GM18519 (cell line): Measurements from ENCODE around the gene GNAQ.

ENCODE experiments used
- ATAC-seq: cut with Tn5 transposase; IDR thresholded peaks from one replicate; pipeline ENCODE4 v1.9.1; 2021; ENCODE audit warnings: mild to moderate bottlenecking, moderate library complexity; ENCODE audit not compliant: unreplicated experiment, low FRiP score

Gene GNAQ

DNA sequence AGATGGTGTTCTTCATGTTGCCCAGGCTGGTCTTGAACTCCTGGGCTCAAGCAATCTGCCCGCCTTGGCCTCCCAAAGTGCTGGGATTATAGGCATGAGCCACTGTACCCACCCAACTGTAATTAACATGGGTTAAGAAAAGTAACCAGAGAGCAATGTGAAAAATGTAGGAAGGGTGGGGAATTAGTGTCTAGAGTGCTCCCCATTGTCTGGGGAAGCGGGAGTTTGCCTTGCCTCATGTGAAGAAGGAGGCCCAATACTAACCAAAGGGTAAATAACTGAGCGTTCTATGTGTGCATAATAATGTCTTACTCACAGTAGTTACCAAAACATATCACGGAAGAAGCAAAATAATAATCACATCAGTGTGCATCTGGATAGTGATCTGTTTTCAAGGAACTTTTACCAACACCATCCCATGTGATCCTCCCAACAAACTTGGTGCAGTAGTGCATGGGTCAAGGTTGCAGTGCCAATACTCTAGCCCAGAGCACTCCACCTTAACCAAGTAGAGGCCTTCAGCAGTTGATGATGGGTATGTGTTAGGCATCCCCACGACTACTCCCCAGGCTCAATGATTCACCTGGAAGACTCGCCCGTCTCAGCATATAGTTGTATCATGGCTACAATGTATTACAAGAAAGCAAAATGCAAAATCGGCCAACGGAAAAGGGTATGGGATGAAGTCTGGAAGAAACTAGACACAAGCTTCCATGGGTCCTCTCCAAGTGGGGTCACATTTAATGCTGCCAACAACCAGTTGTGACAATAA lies 26.2 kb downstream of the GNAQ start:
- ATAC-seq, result no peak

DNA sequence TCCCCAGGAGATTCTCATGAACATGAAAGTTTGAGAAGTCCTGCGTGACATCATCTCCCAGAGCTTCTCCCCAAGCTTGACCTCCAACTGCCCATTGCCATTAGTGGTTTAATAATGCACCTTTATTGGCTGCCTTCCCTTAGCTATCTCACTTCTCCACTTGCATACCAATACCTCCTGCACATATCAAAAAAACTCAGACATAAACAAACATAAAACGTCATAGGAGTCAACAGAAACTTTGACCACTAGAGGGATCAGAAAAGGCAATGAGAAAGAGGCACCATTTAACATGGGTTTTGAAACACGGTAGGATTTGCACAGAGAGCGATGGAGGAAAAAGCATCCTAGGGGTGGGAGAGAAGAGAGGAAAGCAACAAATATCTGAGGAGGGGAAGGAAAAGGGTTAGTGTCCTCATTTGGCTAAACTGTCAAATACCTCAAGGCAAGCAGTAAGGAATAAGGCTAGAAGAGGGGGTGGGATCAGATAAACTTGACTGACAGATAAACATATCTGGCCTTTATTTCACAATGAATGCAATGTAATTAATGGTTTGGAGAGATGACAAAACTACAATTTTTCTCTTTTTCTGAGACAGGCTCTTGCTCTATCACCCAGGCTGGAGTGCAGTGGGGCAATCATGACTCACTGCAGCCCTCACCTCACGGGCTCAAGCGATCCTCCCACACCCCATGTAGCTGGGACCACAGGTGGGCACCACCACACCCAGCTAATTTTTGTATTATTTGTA lies 27.0 kb downstream of the GNAQ start:
- ATAC-seq, result no peak

DNA sequence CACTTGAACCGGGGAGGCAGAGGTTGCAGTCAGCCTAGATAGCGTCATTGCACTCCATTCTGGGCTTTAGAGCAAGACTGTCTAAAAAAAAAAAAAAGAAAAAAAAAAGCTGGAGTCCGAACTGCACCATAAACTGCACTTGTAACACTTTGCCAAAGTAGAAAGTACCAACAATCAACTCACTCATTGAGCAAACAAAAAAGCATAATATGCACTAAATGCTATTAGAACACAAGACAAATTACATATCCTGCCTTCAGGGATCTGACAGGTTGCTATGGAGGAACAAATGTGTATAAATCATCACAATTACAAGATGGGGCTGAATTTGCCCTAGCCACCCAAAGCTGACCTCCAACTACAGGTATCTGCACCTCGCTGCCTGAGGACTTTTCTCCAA lies 27.9 kb downstream of the GNAQ start:
- no peak for ATAC-seq

DNA sequence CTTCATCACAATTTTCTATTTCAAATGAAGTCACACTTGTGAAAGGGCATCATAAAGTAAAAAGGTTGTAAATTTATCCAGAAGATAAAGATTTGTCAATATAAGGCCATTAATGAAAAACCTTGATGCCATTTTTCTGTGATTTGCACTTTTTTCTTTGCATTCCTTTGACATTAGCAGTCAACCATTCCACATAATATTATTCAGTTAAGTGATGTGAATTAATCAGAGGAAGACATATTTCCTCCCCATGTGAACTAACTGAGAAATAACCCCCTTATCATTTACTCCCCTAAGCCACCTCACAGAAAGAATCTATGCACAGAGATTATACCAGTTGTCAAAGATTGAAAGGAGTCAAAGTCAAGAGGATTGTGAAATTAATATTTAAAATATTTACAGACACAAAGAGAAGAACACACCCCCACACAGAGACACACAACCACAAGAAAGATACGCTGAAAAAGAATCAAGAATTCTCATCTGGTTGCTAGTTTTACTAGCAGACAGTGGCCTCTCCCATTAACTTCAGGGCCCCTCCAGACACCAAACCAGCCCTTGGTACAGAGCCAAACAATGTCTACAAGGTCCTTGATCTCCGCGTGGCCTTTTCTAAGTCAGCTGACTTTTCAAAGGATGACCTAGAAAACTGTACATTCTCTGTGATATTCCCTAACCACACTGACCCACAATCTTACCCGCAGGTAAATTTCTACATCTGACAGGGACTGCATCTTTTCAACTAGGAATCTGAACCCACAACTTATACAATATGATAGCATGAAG lies 29.5 kb downstream of the GNAQ start:
- ATAC-seq, result no peak

DNA sequence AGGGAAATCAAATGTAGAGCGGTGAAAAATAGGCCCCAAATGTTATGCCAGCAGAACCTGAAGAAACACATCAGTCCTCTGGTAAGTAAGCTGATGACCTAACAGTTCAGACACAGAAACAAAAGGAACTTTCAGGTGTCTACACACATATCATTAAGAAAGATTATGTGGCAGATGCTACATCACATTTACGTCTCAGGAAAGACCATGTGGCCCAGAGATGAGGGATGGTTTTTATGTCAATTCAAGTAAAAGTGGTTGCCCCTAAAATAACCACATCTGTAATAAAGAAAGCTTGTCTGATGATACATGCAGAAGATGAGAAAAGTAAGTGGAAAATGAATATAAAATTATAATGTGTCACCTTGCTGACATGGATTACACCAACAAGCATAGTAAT lies 31.4 kb downstream of the GNAQ start:
- no peak for ATAC-seq

DNA sequence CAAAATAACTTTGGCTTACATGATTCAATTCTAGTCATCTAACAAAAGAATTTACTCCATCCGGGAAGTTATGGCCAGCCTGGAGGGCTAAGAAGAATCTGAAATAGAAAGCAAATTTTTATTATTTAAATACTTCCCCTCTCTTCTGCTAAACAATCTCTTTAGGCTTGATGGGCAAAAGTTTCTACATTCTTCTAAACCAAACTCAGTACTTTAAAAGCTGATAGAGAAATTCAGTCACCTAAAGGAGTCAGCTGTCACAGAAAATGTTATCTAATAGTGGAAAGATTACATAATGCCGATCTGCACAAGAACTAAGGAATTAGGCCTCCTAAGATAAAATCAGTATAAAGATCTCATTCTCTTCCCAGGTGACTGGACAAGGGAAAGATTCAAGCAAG lies 32.4 kb downstream of the GNAQ start:
- ATAC-seq, result no peak

DNA sequence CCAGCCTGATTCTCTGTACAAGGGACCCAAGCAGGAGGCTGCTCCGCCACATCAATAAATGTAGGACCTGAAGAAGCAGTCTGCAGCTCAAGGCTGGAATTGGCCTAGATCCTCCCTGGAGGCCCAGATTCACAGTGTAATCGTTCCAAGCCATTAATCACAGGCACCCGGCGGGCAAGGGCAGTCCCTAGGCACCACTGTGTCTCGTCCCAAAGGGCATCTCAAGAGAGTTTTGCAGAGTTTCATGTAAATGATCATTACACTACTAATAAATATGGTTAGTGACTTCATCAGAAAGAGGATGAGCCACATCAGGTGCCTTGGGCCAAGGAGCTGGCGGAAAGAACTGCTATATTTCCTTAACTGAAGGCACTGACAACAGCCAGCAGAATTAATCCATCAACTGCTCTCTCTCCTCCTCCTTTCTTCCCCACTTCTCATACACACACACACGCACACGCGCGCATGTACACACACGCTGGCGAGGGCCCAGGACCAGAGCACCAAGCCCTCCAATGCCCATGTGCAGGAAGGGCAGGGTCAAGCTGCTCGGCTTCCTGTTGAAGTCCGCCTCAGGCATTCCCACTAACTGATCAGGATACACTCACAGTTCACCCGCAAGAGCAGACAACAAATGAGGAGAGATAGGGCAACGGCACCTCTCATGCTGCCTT lies 33.9 kb downstream of the GNAQ start:
- ATAC-seq, result no peak

DNA sequence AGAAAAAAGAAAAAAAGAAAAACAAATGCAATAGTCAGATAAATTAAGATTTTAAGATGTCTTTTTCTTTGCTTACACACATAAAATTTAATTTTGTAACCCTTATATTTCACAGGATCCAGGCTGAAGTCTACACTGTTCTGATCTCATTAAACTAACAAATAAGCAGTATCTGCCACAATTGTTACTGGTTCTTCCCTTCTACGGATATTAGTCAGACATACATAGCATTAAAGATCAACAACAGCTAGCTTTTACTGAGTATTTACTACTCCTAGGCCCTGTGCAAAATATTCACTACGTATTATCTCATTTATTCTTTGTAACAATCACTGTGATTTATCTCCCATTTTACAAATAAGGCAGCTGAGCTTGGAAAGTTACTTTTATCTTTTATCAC lies 34.9 kb downstream of the GNAQ start:
- no peak for ATAC-seq

DNA sequence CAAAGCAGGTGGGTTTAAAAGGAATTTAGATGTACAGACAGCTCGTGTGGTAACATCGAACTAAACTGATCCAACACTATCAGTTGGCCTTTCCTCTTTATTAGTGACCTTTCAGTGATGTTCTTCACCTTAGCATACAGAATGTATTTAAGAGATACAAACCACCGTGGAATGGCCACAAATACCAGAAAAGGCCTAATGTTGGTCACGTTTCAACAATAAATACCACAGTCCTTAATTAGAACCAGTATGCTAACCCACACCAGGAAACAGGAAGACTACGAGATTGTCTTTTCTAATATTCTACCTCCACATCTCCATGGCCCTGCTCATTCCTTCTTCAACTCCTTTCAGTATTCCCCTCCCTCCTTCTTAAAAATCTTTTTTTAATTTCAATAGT lies 40.4 kb downstream of the GNAQ start:
- no peak for ATAC-seq

DNA sequence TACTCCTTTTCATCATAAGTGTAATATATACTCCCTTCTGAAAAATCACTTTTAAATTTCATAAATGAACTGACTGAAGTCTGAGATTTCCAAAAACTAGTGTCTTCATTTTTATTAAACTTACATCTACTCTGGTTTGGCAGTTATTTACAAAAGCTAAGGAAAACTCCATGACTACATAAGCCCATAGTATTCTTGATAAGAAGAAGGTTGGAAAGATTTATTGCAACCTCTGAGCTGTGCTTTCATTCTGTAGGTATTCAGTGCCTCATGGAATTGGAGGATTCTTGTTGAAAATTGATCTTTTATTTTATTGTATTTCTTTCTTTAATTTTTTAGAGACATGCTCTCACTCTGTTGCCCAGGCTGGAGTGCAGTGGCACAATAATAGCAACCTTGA lies 41.7 kb downstream of the GNAQ start:
- no peak for ATAC-seq

DNA sequence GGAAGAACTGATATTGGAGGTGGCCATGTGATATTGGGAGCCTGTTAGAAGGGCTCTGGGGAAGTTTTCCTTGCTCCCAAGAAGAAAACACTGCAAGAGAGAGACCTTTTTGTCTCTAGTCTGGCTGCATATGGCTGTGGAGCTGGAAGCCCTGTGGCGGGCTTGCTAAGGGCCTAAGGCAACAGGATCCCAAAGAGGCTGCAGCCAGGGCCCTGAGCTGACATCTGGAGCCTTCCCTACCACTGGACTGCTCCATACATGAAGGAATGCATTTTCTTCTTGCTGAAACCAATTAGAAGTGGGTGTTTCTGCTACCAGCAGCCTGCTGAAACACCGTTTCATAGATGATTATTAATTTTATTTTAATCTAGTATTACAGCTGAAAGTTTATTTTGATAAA lies 42.2 kb downstream of the GNAQ start:
- no peak for ATAC-seq

DNA sequence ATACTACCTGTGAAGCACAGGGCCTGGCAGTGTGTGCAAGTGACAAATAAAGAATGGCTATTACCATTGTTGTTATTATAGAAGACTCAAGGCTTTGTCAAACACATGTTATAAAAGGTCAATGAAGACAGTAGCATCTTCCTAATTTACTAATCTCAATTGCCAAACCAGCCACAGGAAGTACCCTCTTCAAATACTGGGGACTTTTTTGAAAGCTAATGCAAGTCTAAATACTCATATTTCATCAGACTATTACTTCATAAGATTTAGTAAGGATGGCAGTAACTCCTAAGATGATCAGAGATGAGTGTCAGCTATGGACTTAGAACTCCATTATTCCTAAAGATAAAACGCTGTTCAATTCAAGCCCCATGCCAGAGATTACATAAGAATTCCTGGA lies 43.0 kb downstream of the GNAQ start:
- no peak for ATAC-seq

DNA sequence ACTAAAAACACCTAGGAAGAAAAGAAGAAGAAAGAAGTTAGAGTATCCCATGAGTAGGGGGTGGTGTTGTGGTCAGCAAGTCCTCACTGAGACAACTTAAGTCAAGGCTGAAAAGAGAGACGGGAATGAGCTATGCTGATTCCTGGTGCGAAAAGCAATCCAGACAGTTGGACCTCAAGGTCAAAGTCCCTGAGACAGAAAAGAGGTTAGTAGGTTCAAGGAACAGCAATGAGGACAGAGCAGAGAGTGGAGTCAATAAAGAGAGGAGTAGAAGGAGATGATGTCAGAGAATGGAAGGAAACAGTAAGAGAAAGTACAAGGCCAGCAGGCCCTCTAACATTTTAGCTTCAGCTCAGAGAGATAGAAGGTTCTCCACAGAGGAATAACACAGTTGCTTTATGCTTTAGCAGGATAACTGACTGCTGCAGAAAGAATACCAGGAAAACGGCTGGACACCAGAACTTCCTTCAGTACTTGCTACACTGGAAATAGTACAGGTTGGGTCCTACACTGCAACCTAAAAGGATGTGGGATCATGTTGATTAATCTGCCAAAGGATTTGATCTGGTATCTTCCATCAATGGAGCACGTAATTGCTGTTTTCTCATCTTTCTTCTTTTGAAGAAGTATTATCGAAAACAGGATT lies 43.6 kb downstream of the GNAQ start:
- ATAC-seq, result no peak

DNA sequence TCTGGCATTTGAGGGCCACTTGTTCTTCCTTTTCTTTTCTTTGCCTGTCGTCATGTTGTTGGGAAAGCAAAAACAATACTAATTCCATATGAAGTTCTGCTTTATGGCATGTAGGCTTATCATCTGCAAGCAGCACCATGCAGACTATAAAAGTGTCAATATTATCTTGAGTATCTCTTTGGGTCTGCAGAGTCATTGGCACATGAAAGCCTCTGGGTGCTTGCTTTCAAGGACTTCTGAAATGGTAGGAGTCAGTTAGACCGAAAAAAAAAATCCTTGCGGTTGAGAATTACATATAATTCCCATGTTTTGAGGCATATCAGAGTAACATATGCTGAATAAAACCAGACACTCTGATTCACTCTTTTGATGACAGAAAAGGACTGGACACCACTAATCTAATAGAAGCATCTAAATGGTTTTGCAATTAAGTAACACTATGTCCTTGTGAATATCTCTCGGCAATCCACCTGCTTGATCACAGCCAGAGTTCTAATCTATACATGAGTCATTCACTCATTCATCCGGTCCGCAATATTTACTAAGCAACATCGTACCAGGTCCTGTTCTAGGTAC lies 44.4 kb downstream of the GNAQ start:
- ATAC-seq, result no peak

DNA sequence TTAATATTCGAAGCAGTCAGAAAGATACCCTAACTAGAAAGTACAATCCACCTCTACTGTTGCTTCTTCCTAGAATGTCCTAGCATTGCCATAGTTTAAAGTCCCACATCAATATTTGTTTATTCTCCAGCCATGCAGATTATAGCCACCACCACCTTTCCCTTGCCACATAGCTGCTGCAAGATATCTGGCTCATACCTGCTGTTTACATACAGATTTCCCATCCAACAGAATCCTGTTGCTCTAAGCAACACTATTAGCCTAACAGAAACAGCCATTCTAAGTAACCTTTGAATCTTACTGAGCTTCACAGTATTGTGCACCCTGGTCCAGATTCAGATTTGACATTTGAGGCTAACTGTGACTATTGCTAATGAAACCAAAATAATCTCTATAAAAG lies 45.6 kb downstream of the GNAQ start:
- ATAC-seq, result no peak

DNA sequence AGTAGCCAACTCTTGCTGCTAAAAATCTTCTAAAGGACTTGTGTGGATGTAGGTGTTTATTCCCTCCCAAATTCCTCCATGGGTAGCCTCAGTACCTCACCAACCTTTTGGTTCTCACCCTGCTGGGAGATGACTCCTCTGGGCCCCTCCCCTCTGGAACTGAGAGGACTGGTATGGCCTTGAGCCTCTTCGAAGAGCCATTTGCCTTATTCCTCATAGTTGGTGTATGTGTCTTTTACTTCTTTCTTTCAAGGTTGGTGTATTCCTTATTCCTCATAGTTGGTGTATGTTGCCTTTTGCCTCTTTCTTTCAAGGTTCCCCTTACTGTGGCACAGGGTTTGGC lies 48.3 kb downstream of the GNAQ start:
- ATAC-seq, result no peak

DNA sequence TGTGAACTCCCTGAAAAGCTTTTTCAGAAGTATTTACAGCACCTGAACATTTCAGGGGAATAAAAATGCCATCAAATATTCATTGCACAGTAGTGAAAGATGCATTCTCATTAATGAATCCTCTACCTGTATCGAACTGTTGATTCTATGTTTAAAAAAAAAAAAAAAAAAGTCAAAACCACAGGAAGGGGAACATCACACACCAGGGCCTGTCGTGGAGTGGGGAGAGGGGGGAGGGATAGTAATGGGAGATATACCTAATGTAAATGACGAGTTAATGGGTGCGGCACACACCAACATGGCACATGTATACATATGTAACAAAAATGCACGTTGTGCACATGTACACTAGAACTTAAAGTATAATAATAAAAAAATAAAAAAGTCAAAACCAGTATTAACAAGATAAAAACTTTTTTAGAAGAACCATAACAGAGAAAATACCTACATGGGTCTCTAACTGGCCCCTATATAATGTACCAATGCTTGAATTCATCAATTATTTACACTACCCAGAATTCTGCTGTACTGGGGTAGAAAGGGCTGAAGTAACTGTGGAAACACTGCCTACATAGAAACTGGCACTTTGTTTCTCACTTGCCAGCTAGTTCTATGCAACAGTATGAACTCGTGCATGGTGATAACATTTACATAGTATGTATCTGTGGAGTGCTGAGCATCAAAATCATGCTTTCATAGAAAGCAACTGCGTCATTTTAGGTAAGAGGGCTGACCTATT lies 48.9 kb downstream of the GNAQ start:
- ATAC-seq, result no peak

DNA sequence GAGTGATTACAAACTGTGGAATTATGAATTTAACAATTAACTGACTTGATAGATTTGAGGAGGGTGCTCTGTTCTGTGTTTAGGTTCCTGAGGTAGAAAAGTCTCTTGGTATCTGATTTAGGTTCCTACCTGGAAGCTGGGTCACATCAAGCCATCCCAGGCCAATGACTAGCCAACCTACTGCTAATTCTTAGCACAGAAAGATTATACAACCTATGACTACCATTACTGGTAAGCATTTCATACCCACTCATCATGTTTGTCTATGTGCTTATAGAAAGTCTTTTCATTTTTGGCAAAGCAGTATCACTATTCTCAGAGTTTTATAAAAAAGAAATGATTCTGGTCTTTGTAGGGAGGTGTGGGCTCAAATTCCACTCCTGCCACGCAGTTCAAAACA lies 49.7 kb downstream of the GNAQ start:
- ATAC-seq, result no peak

DNA sequence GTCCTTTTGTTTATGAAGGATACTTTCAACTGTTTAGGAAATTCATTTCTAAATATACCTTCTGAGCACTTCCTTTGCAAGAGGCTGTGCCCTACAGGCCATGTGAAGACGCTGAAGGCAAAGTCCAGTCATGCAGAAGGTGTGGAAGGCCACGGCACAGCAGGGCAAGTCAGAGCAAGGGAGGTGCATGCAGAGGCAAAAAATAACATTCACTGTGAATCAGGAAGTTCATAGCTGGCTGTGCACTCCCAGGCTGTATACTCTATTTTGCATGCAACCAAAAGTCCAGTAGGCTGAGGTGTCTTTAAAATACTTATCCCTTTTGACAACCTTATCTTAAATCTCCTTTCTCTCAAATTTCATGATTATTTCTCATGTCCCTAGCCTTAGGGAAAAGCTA lies 50.3 kb downstream of the GNAQ start:
- ATAC-seq, result no peak

DNA sequence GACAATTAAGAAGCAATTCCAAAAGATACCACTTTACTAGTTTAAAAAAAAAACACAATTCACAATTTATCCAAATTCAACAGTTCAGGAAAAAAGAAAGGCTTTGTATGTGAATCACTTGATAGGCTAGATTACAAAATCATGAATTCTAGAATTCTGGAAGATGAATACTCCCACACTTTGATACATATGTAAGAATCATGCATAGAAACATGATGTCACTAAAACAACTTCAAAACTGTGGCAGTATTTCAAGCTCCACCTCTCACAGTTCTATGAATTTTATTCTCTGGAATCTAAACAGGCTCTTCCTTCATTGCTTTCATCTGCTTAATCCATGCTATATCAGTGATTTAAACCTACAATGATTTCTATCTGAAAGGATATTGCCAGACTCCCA lies 51.0 kb downstream of the GNAQ start:
- no peak for ATAC-seq
